C4-2B (cell line): ENCODE data around the gene TMEM200B.
"Not testable (repeated sequence)": the region's sequence is repeated elsewhere in the genome, so short reads cannot be mapped to it uniquely, and the experiment has no call there.

Experiments used
- CTCF ChIP-seq: fragments of 450-650 bp; conservative IDR thresholded peaks from 2 replicates; pipeline ENCODE4 v1.5.1; 2017; ENCODE audit warnings: mild to moderate bottlenecking
- ZFX ChIP-seq: fragments of 450-650 bp; IDR thresholded peaks from 2 replicates; pipeline ENCODE4 v1.6.1; 2017

DNA sequence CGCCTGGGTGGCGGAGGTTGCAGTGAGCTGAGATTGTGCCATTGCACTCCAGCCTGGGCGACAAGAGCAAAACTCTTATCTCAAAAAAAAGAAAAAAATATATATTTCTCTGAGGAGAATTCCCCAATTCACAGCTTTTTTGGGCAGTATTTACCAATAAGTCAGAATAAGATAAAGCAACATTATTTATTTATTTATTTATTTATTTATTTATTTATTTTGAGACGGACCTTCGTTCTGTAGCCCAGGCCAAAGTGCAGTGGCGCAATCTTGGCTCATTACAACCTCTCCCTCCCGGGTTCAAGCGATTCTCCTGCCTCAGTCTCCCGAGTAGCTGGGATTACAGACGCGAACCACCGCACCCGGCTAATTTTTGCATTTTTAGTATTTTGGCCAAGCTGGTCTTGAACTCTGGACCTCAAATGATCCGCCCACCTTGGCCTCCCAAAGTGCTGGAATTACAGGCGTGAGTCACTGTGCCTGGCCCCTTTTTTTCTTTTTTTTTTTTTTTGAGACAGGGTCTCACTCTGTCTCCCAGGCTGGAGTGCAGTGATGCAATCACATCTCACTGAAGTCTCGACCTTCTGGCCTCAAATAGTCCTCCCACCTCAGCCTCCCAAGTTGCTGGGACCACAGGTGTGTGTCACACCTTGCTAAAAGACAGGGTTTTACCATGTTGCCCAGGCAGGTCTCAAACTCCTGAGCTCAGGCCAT, 43.6 kb downstream of the TMEM200B start:
- TF ChIP-seq CTCF, ZFX: not testable (repeated sequence)
